ENCODE measurements around the gene PHLDB2. TPM values are rescaled to one million over a fixed set of nuclear protein-coding genes. Genes with fewer than 3 reads are reported as not detected.

The PHLDB2 gene
- total and polyA plus RNA-seq, 8 donors: 10.6 to 149 (median 29.0) TPM

- no peak for DNase-seq
- 80 to 95% (median 84%) methylated on average over 5 of the region's 5 CpGs for WGBS, 5 donors
- Histone ChIP-seq H3K27me3 (no peaks in the 10 kb centered on the region), H3K27ac (no peak overlapping the region), H3K36me3 (peaks cover 0 to 12% (median 6%) of the 10 kb centered on the region in 4 donors), H3K4me3 (no peak overlapping the region), H3K4me1 (peaks cover 0 to 11% (median 0%) of the 10 kb centered on the region in 4 donors), H3K9me3 (no peaks in the 10 kb centered on the region)
- TF ChIP-seq EP300 (IDR thresholded peaks at IDR 0.05): no peak
- TF ChIP-seq POLR2A (IDR thresholded peaks at IDR 0.05): no peak
- TF ChIP-seq POLR2AphosphoS5 (IDR thresholded peaks at IDR 0.05): no peak
- no peak for TF ChIP-seq CTCF (IDR thresholded peaks at IDR 0.05)
- intact Hi-C loops (cut with DNase I; ENCODE audit: low total_unique reads): no loop called here
Measured at GRCh38 chr3:111890051-111890580, 31.1 kb downstream of the PHLDB2 start.

GRCh38 chr3:111892070-111892469, 33.0 kb downstream of the PHLDB2 start:
- Histone ChIP-seq H3K9me3 (no peaks in the 10 kb centered on the region), H3K27ac (no peak overlapping the region), H3K27me3 (no peaks in the 10 kb centered on the region), H3K4me1 (peaks cover 0 to 6% (median 1%) of the 10 kb centered on the region in 4 donors), H3K4me3 (no peak overlapping the region), H3K36me3 (no peaks in the 10 kb centered on the region)
- WGBS, 5 donors: 92 to 96% (median 93%) methylated on average over 2 of the region's 2 CpGs
- intact Hi-C loops (cut with DNase I; ENCODE audit: low total_unique reads): no loop called here
- no peak for DNase-seq
- TF ChIP-seq POLR2A (IDR thresholded peaks at IDR 0.05) (no peak), POLR2AphosphoS5 (IDR thresholded peaks at IDR 0.05) (no peak), EP300 (IDR thresholded peaks at IDR 0.05) (no peak), CTCF (IDR thresholded peaks at IDR 0.05) (no peak)

- Histone ChIP-seq H3K4me1 (peaks cover 0 to 7% (median 3%) of the 10 kb centered on the region in 4 donors), H3K27me3 (no peaks in the 10 kb centered on the region), H3K4me3 (no peak overlapping the region), H3K9me3 (no peaks in the 10 kb centered on the region), H3K27ac (no peak overlapping the region), H3K36me3 (peaks cover 0 to 3% (median 0%) of the 10 kb centered on the region in 4 donors)
- TF ChIP-seq CTCF (IDR thresholded peaks at IDR 0.05): no peak
- TF ChIP-seq EP300 (IDR thresholded peaks at IDR 0.05): no peak
- TF ChIP-seq POLR2AphosphoS5 (IDR thresholded peaks at IDR 0.05): no peak
- no peak for TF ChIP-seq POLR2A (IDR thresholded peaks at IDR 0.05)
- intact Hi-C loops (cut with DNase I; ENCODE audit: low total_unique reads): no loop called here
- no peak for DNase-seq
- WGBS, 5 donors: 39 to 67% (median 52%) methylated on average over 1 of the region's 1 CpG
Measured at GRCh38 chr3:111895071-111895470, 36.0 kb downstream of the PHLDB2 start.

- Histone ChIP-seq H3K4me3 (no peak overlapping the region), H3K9me3 (no peaks in the 10 kb centered on the region), H3K27ac (no peak overlapping the region), H3K27me3 (no peaks in the 10 kb centered on the region), H3K4me1 (peaks cover 0 to 16% (median 10%) of the 10 kb centered on the region in 4 donors), H3K36me3 (peaks cover 0 to 3% (median 0%) of the 10 kb centered on the region in 4 donors)
- no peak for DNase-seq
- intact Hi-C loops (cut with DNase I; ENCODE audit: low total_unique reads): no loop called here
- TF ChIP-seq CTCF (IDR thresholded peaks at IDR 0.05) (no peak), POLR2AphosphoS5 (IDR thresholded peaks at IDR 0.05) (no peak), POLR2A (IDR thresholded peaks at IDR 0.05) (no peak), EP300 (IDR thresholded peaks at IDR 0.05) (no peak)
- 57 to 74% (median 64%) methylated on average over 2 of the region's 2 CpGs for WGBS, 5 donors
Measured at GRCh38 chr3:111899966-111900365, 40.9 kb downstream of the PHLDB2 start.

Data from stomach (tissue), 9 donors.